ENCODE results near the gene S100B. TPM values are rescaled to one million over a fixed set of nuclear protein-coding genes. Genes with fewer than 3 reads are reported as not detected.

The S100B gene
- total and polyA plus RNA-seq, 2 of the 8 experiments (the other 6 are each of a cell fraction or from before 2014, with no cell fraction given), result 0.36 to 0.69 TPM

DNA sequence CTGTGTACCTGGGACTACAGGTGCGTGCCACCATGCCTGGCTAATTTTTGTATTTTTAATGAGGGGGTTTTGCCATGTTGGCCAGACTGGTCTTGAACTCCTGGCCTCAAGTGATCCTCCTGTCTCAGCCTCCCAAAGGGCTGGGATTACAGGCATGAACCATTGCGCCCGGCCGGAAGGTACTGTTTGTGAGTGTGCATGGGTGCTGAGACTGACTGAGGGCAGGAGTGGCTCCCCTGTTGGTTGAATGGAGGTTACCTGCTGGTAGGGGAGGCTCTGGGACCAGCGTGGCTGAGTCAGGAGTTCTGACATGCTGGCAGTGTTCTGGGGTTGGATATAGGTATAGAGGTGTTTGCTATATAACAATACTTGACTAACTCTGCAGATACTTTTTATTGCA is 41.0 kb upstream of the S100B start:
- no peak overlapping the region for H3K18ac ChIP-seq (ENCODE audit: extremely low read depth, low read length)
- H4K91ac ChIP-seq (replicated peaks; ENCODE audit: insufficient read length, low read length), result no peak overlapping the region
- no peak overlapping the region for H2AK5ac ChIP-seq (ENCODE audit: low read depth, low read length)
- no peak overlapping the region for H3K14ac ChIP-seq (ENCODE audit: insufficient read length)
- H3K79me2 ChIP-seq (ENCODE audit: control insufficient read depth in 1 of 2, insufficient read depth in 2 of 2, low read length in 2 of 2), result no peaks in the 10 kb centered on the region
- H3K27ac ChIP-seq (ENCODE audit: low read depth, low read length), result no peak overlapping the region
- no peak overlapping the region for H2BK15ac ChIP-seq (ENCODE audit: low read length)
- WGBS, 2 experiments (ENCODE audit: extremely low coverage in 1 of 2, insufficient coverage in 1 of 2, insufficient read length in 1 of 2, insufficient replicate concordance in 2 of 2, low coverage in 1 of 2, low lambda C conversion rate in 2 of 2, missing lambda C conversion rate in 1 of 2), result 92% methylated on average over 5 of the region's 5 CpGs; no CpG with 5 or more reads in 1 of the 2 experiments
- H4K8ac ChIP-seq (ENCODE audit: extremely low read depth, insufficient read depth, low read length), result no peak overlapping the region; the same call in 1 of the 2 replicates
- H3K9me3 ChIP-seq (ENCODE audit: insufficient read depth in 2 of 2, low read depth in 1 of 2, low read length in 1 of 2), result no peaks in the 10 kb centered on the region
- no peak overlapping the region for H2BK12ac ChIP-seq (ENCODE audit: low read depth, low read length)
- peaks cover 0 to 58% (median 25%) of the 10 kb centered on the region in 4 experiments; a peak in 6 of 8 replicates for H3K36me3 ChIP-seq (ENCODE audit: control insufficient read depth in 2 of 4, insufficient read depth in 4 of 4, low read length in 3 of 4)
- no peak overlapping the region for H3K23ac ChIP-seq (ENCODE audit: insufficient read length)
- FAIRE-seq (no peak), DNase-seq (ENCODE audit: low read depth in 1 of 2, low spot score in 2 of 2) (no peak)
- H3K27me3 ChIP-seq (replicated peaks in 1 of 4; ENCODE audit: control insufficient read depth in 3 of 4, extremely low read depth in 1 of 4, insufficient read depth in 3 of 4, low read length in 3 of 4), result no peaks in the 10 kb centered on the region
- CTCF ChIA-PET (ENCODE audit: partially characterized antibody), result interaction anchor here (0.9 to 1.2 kb wide), 2 partner anchors 12 to 91 kb away, joined by 3 read pairs; no protein-coding TSS in a partner anchor
- H2BK5ac ChIP-seq (ENCODE audit: low read depth, low read length), result no peak overlapping the region
- H3K56ac ChIP-seq (replicated peaks; ENCODE audit: insufficient read length, low read depth, low read length), result no peak overlapping the region
- no peak overlapping the region for H2AFZ ChIP-seq (ENCODE audit: low read length)
- no peak overlapping the region for H3K4me3 ChIP-seq (ENCODE audit: extremely low read depth in 1 of 4, insufficient read depth in 2 of 4, low read depth in 3 of 4, low read length in 4 of 4)
- H3K79me1 ChIP-seq (ENCODE audit: low read depth, low read length), result peaks cover 6% of the 10 kb centered on the region
- POLR2A ChIA-PET (ENCODE audit: partially characterized antibody), result interaction anchor here (1.5 kb wide), 1 partner anchor 10 kb away, joined by 5 read pairs; the partner anchor contains the start of gene PRMT2
- peaks cover 3 to 13% of the 10 kb centered on the region in 2 experiments for H4K20me1 ChIP-seq (replicated peaks in 1 of 2; ENCODE audit: control insufficient read depth in 1 of 2, insufficient read depth in 2 of 2, low read length in 2 of 2)
- no peak overlapping the region for H3K4me2 ChIP-seq (ENCODE audit: insufficient read depth in 1 of 2, low read depth in 2 of 2, low read length in 2 of 2)
- H3K9ac ChIP-seq (replicated peaks in 1 of 4; ENCODE audit: extremely low read depth in 1 of 4, low read depth in 3 of 4, low read length in 3 of 4), result no peak overlapping the region
- H2BK20ac ChIP-seq (ENCODE audit: low read length), result no peak overlapping the region
- H3K23me2 ChIP-seq (ENCODE audit: low read depth, low read length), result no peaks in the 10 kb centered on the region; the same call in 1 of the 2 replicates
- no peak overlapping the region for H3K4ac ChIP-seq (replicated peaks; ENCODE audit: insufficient read length, low read depth, low read length)
- H2BK120ac ChIP-seq (replicated peaks; ENCODE audit: low read depth, low read length), result no peak overlapping the region
- no peaks in the 10 kb centered on the region for H3K4me1 ChIP-seq (replicated peaks in 1 of 4; ENCODE audit: control insufficient read depth in 3 of 4, insufficient read depth in 4 of 4, low read length in 3 of 4)
- no peak overlapping the region for H4K5ac ChIP-seq (ENCODE audit: insufficient read length, low read depth, low read length)
- TF ChIP-seq TAF7 (optimal IDR thresholded peaks at IDR 0.05; ENCODE audit: borderline replicate concordance, low read depth, low read length), result no peak
- TF ChIP-seq, protein P1, sequence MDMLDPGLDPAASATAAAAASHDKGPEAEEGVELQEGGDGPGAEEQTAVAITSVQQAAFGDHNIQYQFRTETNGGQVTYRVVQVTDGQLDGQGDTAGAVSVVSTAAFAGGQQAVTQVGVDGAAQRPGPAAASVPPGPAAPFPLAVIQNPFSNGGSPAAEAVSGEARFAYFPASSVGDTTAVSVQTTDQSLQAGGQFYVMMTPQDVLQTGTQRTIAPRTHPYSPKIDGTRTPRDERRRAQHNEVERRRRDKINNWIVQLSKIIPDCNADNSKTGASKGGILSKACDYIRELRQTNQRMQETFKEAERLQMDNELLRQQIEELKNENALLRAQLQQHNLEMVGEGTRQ (IDR thresholded peaks at IDR 0.05; ENCODE audit: low read length), result no peak
- TF ChIP-seq EGR1 (IDR thresholded peaks at IDR 0.05; ENCODE audit: borderline replicate concordance, low read depth, low read length), result no peak
- no peak for TF ChIP-seq EZH2 (IDR thresholded peaks at IDR 0.05; ENCODE audit: low read depth, low read length, severe bottlenecking)
- TF ChIP-seq SIX5 (IDR thresholded peaks at IDR 0.05; ENCODE audit: low read depth, low read length), result no peak
- no peak for TF ChIP-seq POLR2A (IDR thresholded peaks at IDR 0.05; ENCODE audit: control extremely low read depth in 1 of 2, low read depth in 2 of 2, low read length in 2 of 2)
- no peak for TF ChIP-seq BRCA1 (IDR thresholded peaks at IDR 0.05; ENCODE audit: low read depth, low read length)
- no peak for TF ChIP-seq NRF1 (IDR thresholded peaks at IDR 0.05; ENCODE audit: low read depth, low read length)
- TF ChIP-seq MAFK (IDR thresholded peaks at IDR 0.05; ENCODE audit: low read depth, low read length), result no peak
- no peak for TF ChIP-seq RXRA (IDR thresholded peaks at IDR 0.05; ENCODE audit: insufficient read depth, low read depth, low read length)
- TF ChIP-seq EP300 (IDR thresholded peaks at IDR 0.05; ENCODE audit: borderline replicate concordance in 1 of 2, low read depth in 2 of 2, low read length in 2 of 2), result no peak
- no peak for TF ChIP-seq KDM4A (IDR thresholded peaks at IDR 0.05; ENCODE audit: low read depth, low read length, severe bottlenecking)
- no peak for TF ChIP-seq CBX5 (IDR thresholded peaks at IDR 0.05; ENCODE audit: low read depth, low read length)

All from H1 (cell line).